Ovary (tissue), 9 donors: Measurements from ENCODE around the gene SLC27A2. TPM values are rescaled to one million over a fixed set of nuclear protein-coding genes. Genes with fewer than 3 reads are reported as not detected.

Source experiments
- DNase-seq, 5 donors: peaks; one replicate each; pipeline ENCODE4 v3.0.0-alpha.2; 2019 to 2020
- H3K27ac ChIP-seq, 2 donors: fragments of 200-600 bp; one replicate each; pipeline versions ENCODE4 v1.5.1 to v1.8.0; 2019 to 2022
- H3K27me3 ChIP-seq: fragments of 200-600 bp; one replicate; pipeline ENCODE4 v1.8.0; 2022
- H3K36me3 ChIP-seq: fragments of 200-600 bp; sonication (generic); one replicate; pipeline ENCODE4 v1.5.1; 2019
- H3K4me1 ChIP-seq: one replicate; pipeline ENCODE4 v1.8.1; 2013; ENCODE audit warnings: mild to moderate bottlenecking, moderate library complexity; ENCODE audit not compliant: insufficient read depth
- H3K4me3 ChIP-seq: fragments of 200-600 bp; sonication (generic); one replicate; pipeline ENCODE4 v1.5.1; 2017
- H3K9me3 ChIP-seq, 2 donors: fragments of 200-600 bp in 1 of 2; sonication (generic) in 1 of 2; one replicate each; pipeline versions ENCODE4 v1.5.1 to v1.8.1; 2013 to 2019; ENCODE audit warnings: mild to moderate bottlenecking in 1 of 2, moderate library complexity in 1 of 2
- CTCF ChIP-seq, 3 donors: fragments of 450-650 bp in 2 of 3; fragments of 200-600 bp in 1 of 3; IDR thresholded peaks; one replicate each; pipeline versions ENCODE4 v1.5.1 to v1.8.0; 2016 to 2022; ENCODE audit warnings: antibody characterized with exemption in 3 of 3, mild to moderate bottlenecking in 1 of 3
- EP300 ChIP-seq: sonication (generic); formaldehyde crosslinking; IDR thresholded peaks from one replicate; pipeline ENCODE4 v1.6.1; 2017; ENCODE audit warnings: antibody characterized with exemption
- POLR2A ChIP-seq: fragments of 450-650 bp; IDR thresholded peaks from one replicate; pipeline ENCODE4 v1.6.1; 2017; ENCODE audit warnings: antibody characterized with exemption, mild to moderate bottlenecking, moderate library complexity
- WGBS, 3 donors: extraction: QIAGEN DNeasy Blood & Tissue Kit in 1 of 3; methylation state at CpG; one replicate each; pipeline versions ENCODE4 v1.1.5 to v1.1.7; 2013 to 2017; 5-methylcytosine and 5-hydroxymethylcytosine counted together
- intact Hi-C, 4 donors: fragments of 100-400 bp; cut with DNase I; formaldehyde crosslinking; loops; one replicate each; pipeline versions ENCODE4 v1.11.0 to v1.15.1; 2022 to 2023
- polyA plus RNA-seq, 2 donors: library from polyadenylated mRNA; stranded (reverse); fragments of 200-250 nt in 1 of 2; fragments of 350-450 nt in 1 of 2; fragmentation: Illumina TruSeq in 1 of 2; extraction: RNeasy Lipid Tissue Mini Kit (QIAGEN cat#74804) in 1 of 2; gene quantifications; one replicate each; pipeline ENCODE4 v1.2.3, GENCODE V29; 2013 to 2014
- total RNA-seq, 7 donors: library from RNA; depleted of rRNA in 2 of 7; stranded (reverse); fragments of >200 nt in 2 of 7; fragmentation: NEBNext Ultra II Directional in 3 of 7; extraction: Animal tissue kit (Norgen Biotek cat#: 25700) in 3 of 7; gene quantifications; one replicate each; pipeline versions ENCODE4 v1.1.0 to v1.2.4, GENCODE V29; 2016 to 2023
- donor health status: DM: no; HTN: no; CAD: no; lungs with moderate emphysema.
- donor health status: DM: no; HTN: no; CAD: no.
- donor health status: Bipolar disorder and iron deficiency.
- donor health status: DM: yes; HTN: yes; CAD: no.
- donor health status: DM: no; HTN: no; CAD: no.
- donor health status: DM: yes; HTN: yes; CAD: no.

SLC27A2 gene
- total and polyA plus RNA-seq, 9 donors = 0.10 to 4.7 (median 0.47) TPM; not detected in 2

- H3K27ac ChIP-seq = no peak overlapping the region
- H3K4me3 ChIP-seq = no peak overlapping the region
- no peaks in the 10 kb centered on the region for H3K36me3 ChIP-seq
- no peaks in the 10 kb centered on the region for H3K4me1 ChIP-seq
- intact Hi-C loops = no loop called here
- no peak for DNase-seq
- no peak for TF ChIP-seq POLR2A
- TF ChIP-seq CTCF (IDR thresholded peaks at IDR 0.05) = no peak
- TF ChIP-seq EP300 = no peak
- no peaks in the 10 kb centered on the region for H3K9me3 ChIP-seq
- no peaks in the 10 kb centered on the region for H3K27me3 ChIP-seq
- WGBS, 3 donors = 39 to 41% (median 41%) methylated on average over 5 of the region's 5 CpGs
These were observed 74.4 kb downstream of the SLC27A2 start for GRCh38 chr15:50256188-50257041.

GRCh38 chr15:50257332-50257731 lies 75.3 kb downstream of the SLC27A2 start:
- H3K4me3 ChIP-seq = no peak overlapping the region
- TF ChIP-seq EP300 (no peak), CTCF (IDR thresholded peaks at IDR 0.05) (no peak), POLR2A (no peak)
- DNase-seq = no peak
- intact Hi-C loops = no loop called here
- H3K9me3 ChIP-seq = no peaks in the 10 kb centered on the region
- H3K4me1 ChIP-seq = no peaks in the 10 kb centered on the region
- H3K27ac ChIP-seq = no peak overlapping the region
- WGBS, 3 donors = 81 to 88% (median 83%) methylated on average over 8 of the region's 8 CpGs
- H3K36me3 ChIP-seq = no peaks in the 10 kb centered on the region
- H3K27me3 ChIP-seq = no peaks in the 10 kb centered on the region

- no peak overlapping the region for H3K27ac ChIP-seq
- H3K9me3 ChIP-seq = no peaks in the 10 kb centered on the region
- no peaks in the 10 kb centered on the region for H3K27me3 ChIP-seq
- no peak for TF ChIP-seq EP300
- TF ChIP-seq CTCF (IDR thresholded peaks at IDR 0.05) = no peak
- TF ChIP-seq POLR2A = no peak
- no peak for DNase-seq
- intact Hi-C loops = no loop called here
- 85 to 92% (median 89%) methylated on average over 3 of the region's 3 CpGs for WGBS, 3 donors
- H3K4me1 ChIP-seq = no peaks in the 10 kb centered on the region
- H3K36me3 ChIP-seq = no peaks in the 10 kb centered on the region
- H3K4me3 ChIP-seq = no peak overlapping the region
These were observed 75.9 kb downstream of the SLC27A2 start for GRCh38 chr15:50257924-50258323.

DNA sequence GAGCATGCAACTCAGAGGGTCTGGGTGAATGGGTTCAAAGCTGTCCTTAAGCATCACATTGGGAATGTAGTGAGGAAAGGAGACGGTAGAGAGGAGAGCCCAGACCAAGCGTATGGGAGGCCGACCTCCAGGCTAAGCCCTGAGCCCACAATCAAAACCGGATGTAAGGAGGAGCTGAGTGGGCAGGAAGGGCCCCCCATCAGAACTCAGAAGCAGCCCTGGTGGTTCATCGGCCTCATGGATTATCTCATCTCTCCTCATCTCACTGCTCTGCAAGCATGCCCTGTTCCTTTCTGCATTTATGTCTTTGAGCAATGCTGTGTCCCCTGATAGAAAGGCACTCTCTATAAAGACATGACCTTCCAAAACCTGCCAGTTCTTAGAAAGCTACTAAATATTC lies 77.3 kb downstream of the SLC27A2 start:
- no peak for DNase-seq
- WGBS, 3 donors = 60 to 84% (median 81%) methylated on average over 5 of the region's 5 CpGs

GRCh38 chr15:50260969-50261496 lies 79.0 kb downstream of the SLC27A2 start:
- WGBS, 3 donors = 66 to 71% (median 67%) methylated on average over 2 of the region's 2 CpGs

More for the DNA sequence above, 77.3 kb downstream of the SLC27A2 start:
- Histone ChIP-seq H3K36me3 (no peaks in the 10 kb centered on the region), H3K4me1 (no peaks in the 10 kb centered on the region), H3K9me3 (no peaks in the 10 kb centered on the region), H3K27ac (no peak overlapping the region), H3K27me3 (no peaks in the 10 kb centered on the region), H3K4me3 (no peak overlapping the region)
- TF ChIP-seq POLR2A = no peak
- intact Hi-C loops = no loop called here

More at GRCh38 chr15:50260969-50261496, 79.0 kb downstream of the SLC27A2 start:
- Histone ChIP-seq H3K27ac (no peak overlapping the region), H3K36me3 (no peaks in the 10 kb centered on the region), H3K4me3 (no peak overlapping the region), H3K9me3 (no peaks in the 10 kb centered on the region), H3K4me1 (no peaks in the 10 kb centered on the region), H3K27me3 (no peaks in the 10 kb centered on the region)
- no peak for DNase-seq
- no peak for TF ChIP-seq EP300
- TF ChIP-seq POLR2A = no peak
- no peak for TF ChIP-seq CTCF (IDR thresholded peaks at IDR 0.05)
- intact Hi-C loops = no loop called here
